ENCODE data around the gene NDUFAF2.

The NDUFAF2 gene

GRCh38 chr5:61202213-61202612, 257.2 kb downstream of the NDUFAF2 start:
- TF ChIP-seq, protein P1, sequence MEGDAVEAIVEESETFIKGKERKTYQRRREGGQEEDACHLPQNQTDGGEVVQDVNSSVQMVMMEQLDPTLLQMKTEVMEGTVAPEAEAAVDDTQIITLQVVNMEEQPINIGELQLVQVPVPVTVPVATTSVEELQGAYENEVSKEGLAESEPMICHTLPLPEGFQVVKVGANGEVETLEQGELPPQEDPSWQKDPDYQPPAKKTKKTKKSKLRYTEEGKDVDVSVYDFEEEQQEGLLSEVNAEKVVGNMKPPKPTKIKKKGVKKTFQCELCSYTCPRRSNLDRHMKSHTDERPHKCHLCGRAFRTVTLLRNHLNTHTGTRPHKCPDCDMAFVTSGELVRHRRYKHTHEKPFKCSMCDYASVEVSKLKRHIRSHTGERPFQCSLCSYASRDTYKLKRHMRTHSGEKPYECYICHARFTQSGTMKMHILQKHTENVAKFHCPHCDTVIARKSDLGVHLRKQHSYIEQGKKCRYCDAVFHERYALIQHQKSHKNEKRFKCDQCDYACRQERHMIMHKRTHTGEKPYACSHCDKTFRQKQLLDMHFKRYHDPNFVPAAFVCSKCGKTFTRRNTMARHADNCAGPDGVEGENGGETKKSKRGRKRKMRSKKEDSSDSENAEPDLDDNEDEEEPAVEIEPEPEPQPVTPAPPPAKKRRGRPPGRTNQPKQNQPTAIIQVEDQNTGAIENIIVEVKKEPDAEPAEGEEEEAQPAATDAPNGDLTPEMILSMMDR (IDR thresholded peaks at IDR 0.05; ENCODE audit: low read depth, low read length, missing control alignments), result no peak
- DNase-seq (ENCODE audit: extremely low read depth, low read depth), result no peak
- H3K4me3 ChIP-seq (replicated peaks; ENCODE audit: low read depth, low read length), result no peak overlapping the region

Measured in HFF-Myc (cell line).